ENCODE measurements around the gene MPZ.

MPZ gene

GRCh38 chr1:161309868-161310267 is at the start of gene MPZ:
TSS of gene MPZ (minus strand) at chr1:161309968. CDS start at chr1:161309905, 63 bp downstream.
- no peak for ATAC-seq
- no peak for TF ChIP-seq CSDC2 (CRISPR knock-in tag; IDR thresholded peaks at IDR 0.05)
- TF ChIP-seq CREB5 (CRISPR knock-in tag; IDR thresholded peaks at IDR 0.05; ENCODE audit: low read depth) = no peak
- no peak for TF ChIP-seq ARNTL (CRISPR knock-in tag; IDR thresholded peaks at IDR 0.05; ENCODE audit: borderline replicate concordance, low read depth)
- no peak for TF ChIP-seq TSHZ2 (CRISPR knock-in tag; IDR thresholded peaks at IDR 0.05)
- no peak for TF ChIP-seq POU6F1 (CRISPR knock-in tag; IDR thresholded peaks at IDR 0.05; ENCODE audit: borderline replicate concordance, low read depth)
- TF ChIP-seq CSRNP3 (CRISPR knock-in tag; IDR thresholded peaks at IDR 0.05) = no peak
- no peak for TF ChIP-seq ZC3H10 (CRISPR knock-in tag; IDR thresholded peaks at IDR 0.05)
- no peak for TF ChIP-seq GLIS3 (CRISPR knock-in tag; IDR thresholded peaks at IDR 0.05)
- no peak for TF ChIP-seq PPARA (CRISPR knock-in tag; IDR thresholded peaks at IDR 0.05; ENCODE audit: borderline replicate concordance)
- TF ChIP-seq ZFP30 (CRISPR knock-in tag; IDR thresholded peaks at IDR 0.05) = no peak

GRCh38 chr1:161359291-161359690 is 49.5 kb upstream of the MPZ start:
- TF ChIP-seq ZNF565 (CRISPR knock-in tag; conservative IDR thresholded peaks at IDR 0.05; ENCODE audit: low read depth) (no peak), TOX (CRISPR knock-in tag; IDR thresholded peaks at IDR 0.05; ENCODE audit: borderline replicate concordance) (no peak), ARNTL (CRISPR knock-in tag; IDR thresholded peaks at IDR 0.05; ENCODE audit: borderline replicate concordance, low read depth) (no peak), ZFP3 (CRISPR knock-in tag; IDR thresholded peaks at IDR 0.05) (no peak), ISL1 (CRISPR knock-in tag; IDR thresholded peaks at IDR 0.05) (no peak)
- ATAC-seq = no peak; the same call in 1 of the 3 replicates

- TF ChIP-seq ZC3H10 (CRISPR knock-in tag; IDR thresholded peaks at IDR 0.05) (no peak), ZFP30 (CRISPR knock-in tag; IDR thresholded peaks at IDR 0.05) (no peak), ESRRG (CRISPR knock-in tag; IDR thresholded peaks at IDR 0.05) (no peak), CSDC2 (CRISPR knock-in tag; IDR thresholded peaks at IDR 0.05) (no peak), GLIS3 (CRISPR knock-in tag; IDR thresholded peaks at IDR 0.05) (no peak), POU6F1 (CRISPR knock-in tag; IDR thresholded peaks at IDR 0.05; ENCODE audit: borderline replicate concordance, low read depth) (no peak), ZNF8 (CRISPR knock-in tag; IDR thresholded peaks at IDR 0.05) (no peak), SNAI2 (CRISPR knock-in tag; IDR thresholded peaks at IDR 0.05) (no peak), TSHZ2 (CRISPR knock-in tag; IDR thresholded peaks at IDR 0.05) (no peak), PPARA (CRISPR knock-in tag; IDR thresholded peaks at IDR 0.05; ENCODE audit: borderline replicate concordance) (no peak), ISL1 (CRISPR knock-in tag; IDR thresholded peaks at IDR 0.05) (no peak)
- no peak for ATAC-seq
Measured at GRCh38 chr1:161357073-161357472, 47.3 kb upstream of the MPZ start.

All from SK-N-SH treated with all-trans-retinoic acid at 6 μM for 48 hours (cell line).